Measurements from ENCODE around the gene KCTD10. TPM values are rescaled to one million over a fixed set of nuclear protein-coding genes. Genes with fewer than 3 reads are reported as not detected.

Gene KCTD10
- total RNA-seq, 4 donors from 2014 or later: 38.2 to 88.4 (median 63.6) TPM

DNA sequence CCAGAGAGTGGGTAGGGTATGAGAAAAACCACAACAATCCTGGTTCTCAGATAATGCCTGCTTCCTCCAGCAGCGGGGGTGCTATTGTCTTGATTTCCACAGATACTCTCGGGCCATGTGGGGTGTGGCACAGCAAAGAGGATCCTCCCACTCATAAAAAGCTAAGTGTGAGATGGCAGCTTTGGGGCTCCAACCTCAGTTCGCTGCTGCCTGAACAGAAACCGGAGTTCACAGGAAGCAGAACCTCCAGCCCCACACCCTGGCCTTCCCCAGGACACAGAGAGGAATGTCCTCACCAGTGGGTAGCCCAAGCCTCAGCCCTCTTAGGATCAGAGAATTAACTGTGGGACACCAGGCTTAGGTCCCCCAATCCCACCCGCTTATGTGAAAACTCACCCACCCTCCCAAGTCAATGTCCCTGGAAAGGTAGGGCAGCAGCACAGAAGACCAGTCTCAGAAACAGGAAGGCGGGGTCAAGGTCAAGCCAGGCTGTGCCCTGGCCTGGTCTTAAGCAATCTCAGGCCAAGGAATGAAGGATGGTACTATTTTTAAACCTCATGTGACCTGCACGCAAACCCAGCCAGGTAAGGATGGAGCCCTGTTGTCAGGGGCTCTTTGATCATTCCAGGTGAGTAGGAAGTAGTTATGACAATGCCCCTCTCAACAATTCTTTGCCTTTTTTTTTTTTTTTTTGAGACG lies 9.0 kb downstream of the KCTD10 start:
- no peak for DNase-seq
- no peak for TF ChIP-seq POLR2A (IDR thresholded peaks at IDR 0.05)
- TF ChIP-seq, protein P1, sequence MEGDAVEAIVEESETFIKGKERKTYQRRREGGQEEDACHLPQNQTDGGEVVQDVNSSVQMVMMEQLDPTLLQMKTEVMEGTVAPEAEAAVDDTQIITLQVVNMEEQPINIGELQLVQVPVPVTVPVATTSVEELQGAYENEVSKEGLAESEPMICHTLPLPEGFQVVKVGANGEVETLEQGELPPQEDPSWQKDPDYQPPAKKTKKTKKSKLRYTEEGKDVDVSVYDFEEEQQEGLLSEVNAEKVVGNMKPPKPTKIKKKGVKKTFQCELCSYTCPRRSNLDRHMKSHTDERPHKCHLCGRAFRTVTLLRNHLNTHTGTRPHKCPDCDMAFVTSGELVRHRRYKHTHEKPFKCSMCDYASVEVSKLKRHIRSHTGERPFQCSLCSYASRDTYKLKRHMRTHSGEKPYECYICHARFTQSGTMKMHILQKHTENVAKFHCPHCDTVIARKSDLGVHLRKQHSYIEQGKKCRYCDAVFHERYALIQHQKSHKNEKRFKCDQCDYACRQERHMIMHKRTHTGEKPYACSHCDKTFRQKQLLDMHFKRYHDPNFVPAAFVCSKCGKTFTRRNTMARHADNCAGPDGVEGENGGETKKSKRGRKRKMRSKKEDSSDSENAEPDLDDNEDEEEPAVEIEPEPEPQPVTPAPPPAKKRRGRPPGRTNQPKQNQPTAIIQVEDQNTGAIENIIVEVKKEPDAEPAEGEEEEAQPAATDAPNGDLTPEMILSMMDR (IDR thresholded peaks at IDR 0.05): no peak
- Histone ChIP-seq H3K4me3 (no peak overlapping the region), H3K27me3 (no peaks in the 10 kb centered on the region), H3K4me1 (peaks cover 16 to 42% of the 10 kb centered on the region in 2 donors), H3K27ac (peak overlapping the region; percentile 15 to 97), H3K9me3 (no peaks in the 10 kb centered on the region), H3K36me3 (no peaks in the 10 kb centered on the region)
- intact Hi-C loops (cut with DNase I; ENCODE audit: low total_unique reads): no loop called here

DNA sequence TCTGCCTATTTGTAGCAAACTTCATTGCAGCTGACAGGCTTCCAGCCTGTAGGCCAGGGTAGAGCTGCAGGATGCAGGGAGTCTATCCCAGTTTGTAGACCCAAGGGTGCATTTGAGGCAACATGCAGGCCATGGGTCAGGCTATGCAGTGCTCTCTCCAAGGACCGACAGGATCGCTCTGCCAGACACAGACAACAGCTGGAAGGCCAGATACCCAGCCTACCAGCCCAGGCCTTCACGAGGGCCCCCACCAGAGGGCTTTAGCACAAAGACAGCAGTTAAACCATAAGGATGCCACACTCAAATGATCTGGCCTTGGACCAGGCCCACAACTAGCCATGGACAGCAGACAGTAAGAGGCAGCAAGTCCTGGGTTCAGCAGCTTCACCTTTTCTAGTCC lies 10.3 kb downstream of the KCTD10 start:
- no peak for DNase-seq
- H3K9me3 ChIP-seq: no peaks in the 10 kb centered on the region
- peak overlapping the region; percentile 94 to 97 for H3K27ac ChIP-seq
- no peak overlapping the region for H3K4me3 ChIP-seq
- no peak for TF ChIP-seq POLR2A (IDR thresholded peaks at IDR 0.05)
- TF ChIP-seq, protein P1 (IDR thresholded peaks at IDR 0.05): no peak
- peaks cover 17 to 49% of the 10 kb centered on the region in 2 donors for H3K4me1 ChIP-seq
- intact Hi-C loops (cut with DNase I; ENCODE audit: low total_unique reads): no loop called here
- H3K36me3 ChIP-seq: no peaks in the 10 kb centered on the region
- H3K27me3 ChIP-seq: no peaks in the 10 kb centered on the region

DNA sequence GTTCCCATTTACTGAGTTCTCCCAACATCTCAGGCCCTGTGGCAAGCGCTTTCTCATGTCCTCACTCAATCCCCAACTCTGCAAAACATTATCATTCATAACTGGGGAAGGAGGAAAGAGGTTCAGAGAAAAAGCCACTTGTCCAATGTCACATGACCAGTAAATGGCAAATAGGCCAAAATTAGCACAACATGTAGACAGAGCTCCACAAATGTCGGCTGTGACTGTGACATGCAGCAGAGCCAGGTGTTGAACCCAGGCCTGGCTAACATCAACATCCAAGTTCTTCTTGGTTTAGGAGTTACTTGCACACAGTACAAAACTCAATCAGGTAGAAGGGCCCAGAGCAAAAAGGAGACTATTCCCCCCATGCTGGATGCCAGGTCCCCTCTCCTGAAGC lies 10.8 kb downstream of the KCTD10 start:
- intact Hi-C loops (cut with DNase I; ENCODE audit: low total_unique reads): no loop called here
- Histone ChIP-seq H3K36me3 (no peaks in the 10 kb centered on the region), H3K9me3 (no peaks in the 10 kb centered on the region), H3K4me1 (peaks cover 23 to 54% of the 10 kb centered on the region in 2 donors), H3K4me3 (no peak overlapping the region), H3K27ac (peak overlapping the region; percentile 94 to 97), H3K27me3 (no peaks in the 10 kb centered on the region)
- DNase-seq: no peak
- no peak for TF ChIP-seq POLR2A (IDR thresholded peaks at IDR 0.05)
- TF ChIP-seq, protein P1 (IDR thresholded peaks at IDR 0.05): no peak

DNA sequence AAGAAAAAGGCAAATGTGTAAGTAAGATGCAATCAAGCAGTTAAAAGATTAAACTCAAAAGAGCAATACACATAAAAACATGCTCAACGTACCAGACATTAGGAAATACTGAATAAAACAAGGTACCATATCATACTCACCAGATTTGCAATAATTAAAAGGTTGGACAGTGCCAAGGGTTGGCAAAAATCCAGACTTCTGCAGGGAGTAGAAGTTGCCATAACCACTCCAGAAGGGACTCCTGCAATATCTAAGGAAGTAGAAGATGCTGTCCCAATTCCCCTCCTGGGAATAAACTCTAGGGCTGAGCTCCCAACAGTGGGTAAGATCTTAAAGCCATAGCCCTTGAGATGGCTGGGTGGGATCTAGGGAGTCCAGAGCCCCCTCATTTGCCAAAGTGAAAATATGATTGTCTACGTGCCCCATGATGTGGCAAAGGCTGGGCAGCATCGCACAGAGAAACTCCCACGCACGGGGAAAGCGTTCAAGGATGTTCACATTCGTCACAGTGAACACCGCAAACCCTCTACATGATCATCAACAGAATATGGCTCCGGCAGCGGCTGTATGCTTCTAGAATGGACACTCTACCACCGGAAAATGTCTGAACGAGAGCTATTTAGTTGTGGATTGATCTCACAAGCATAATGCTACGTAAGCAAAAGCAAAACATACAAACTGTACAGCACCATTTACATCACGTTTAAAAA lies 12.3 kb downstream of the KCTD10 start:
- Histone ChIP-seq H3K36me3 (no peaks in the 10 kb centered on the region), H3K4me3 (no peak overlapping the region), H3K27me3 (no peaks in the 10 kb centered on the region), H3K9me3 (no peaks in the 10 kb centered on the region), H3K4me1 (peaks cover 35 to 67% of the 10 kb centered on the region in 2 donors), H3K27ac (peak overlapping the region; percentile 94 to 97)
- no peak for DNase-seq
- intact Hi-C loops (cut with DNase I; ENCODE audit: low total_unique reads): no loop called here
- TF ChIP-seq, protein P1 (IDR thresholded peaks at IDR 0.05): no peak
- TF ChIP-seq POLR2A (IDR thresholded peaks at IDR 0.05): no peak

DNA sequence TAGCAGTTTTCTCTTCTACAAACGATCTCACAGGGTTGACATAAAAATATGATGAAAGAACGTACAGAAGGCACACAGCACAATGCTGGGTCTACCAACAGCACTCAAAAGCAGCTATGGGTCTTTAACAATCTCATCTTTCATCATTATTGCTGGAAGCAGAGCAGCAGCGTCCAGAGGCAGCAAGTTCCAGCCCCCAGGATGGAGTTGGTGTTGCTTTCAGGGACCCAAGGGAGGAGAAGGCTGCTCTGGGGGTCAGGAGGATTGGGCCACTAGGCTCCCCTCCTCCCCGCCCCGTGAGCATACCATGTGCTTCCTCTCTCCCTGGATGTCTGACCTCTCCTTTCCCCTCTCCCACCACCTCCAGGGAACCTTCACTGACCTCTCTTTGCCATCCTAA lies 13.3 kb downstream of the KCTD10 start:
- intact Hi-C loops (cut with DNase I; ENCODE audit: low total_unique reads): no loop called here
- no peak overlapping the region for H3K4me3 ChIP-seq
- H3K9me3 ChIP-seq: no peaks in the 10 kb centered on the region

More for the DNA sequence above, 13.3 kb downstream of the KCTD10 start:
- no peaks in the 10 kb centered on the region for H3K27me3 ChIP-seq
- no peaks in the 10 kb centered on the region for H3K36me3 ChIP-seq
- peaks cover 37 to 70% of the 10 kb centered on the region in 2 donors for H3K4me1 ChIP-seq
- TF ChIP-seq POLR2A (IDR thresholded peaks at IDR 0.05): no peak
- TF ChIP-seq, protein P1 (IDR thresholded peaks at IDR 0.05): no peak
- H3K27ac ChIP-seq: peak overlapping the region; percentile 94 to 97
- no peak for DNase-seq

Measured in uterus (tissue), 4 donors.